Progenitor cell of endocrine pancreas (in vitro differentiated cells): ENCODE measurements around the gene PCNX4. TPM values are rescaled to one million over a fixed set of nuclear protein-coding genes. Genes with fewer than 3 reads are reported as not detected.

ENCODE experiments used
- DNase-seq: peaks from one replicate; pipeline ENCODE4 v3.0.0; 2021; ENCODE audit warnings: low spot score; ENCODE audit not compliant: unreplicated experiment
- H3K27ac Mint-ChIP-seq: 2 replicates; pipeline ENCODE4 v1.8.0; 2021; ENCODE audit warnings: mild to moderate bottlenecking, moderate library complexity, mixed read lengths
- H3K27me3 Mint-ChIP-seq: 2 replicates; pipeline ENCODE4 v1.8.0; 2021; ENCODE audit warnings: mixed read lengths
- H3K36me3 Mint-ChIP-seq: 2 replicates; pipeline ENCODE4 v1.8.0; 2022; ENCODE audit warnings: mixed read lengths; ENCODE audit not compliant: insufficient read depth
- H3K4me1 Mint-ChIP-seq: 2 replicates; pipeline ENCODE4 v1.8.0; 2021; ENCODE audit warnings: low read depth, mixed read lengths
- H3K4me3 Mint-ChIP-seq: 2 replicates; pipeline ENCODE4 v1.8.0; 2021; ENCODE audit warnings: low read depth, mild to moderate bottlenecking, moderate library complexity, mixed read lengths
- H3K9me3 Mint-ChIP-seq: 2 replicates; pipeline ENCODE4 v1.8.0; 2021; ENCODE audit warnings: low read depth, mixed read lengths
- CTCF ChIP-seq: fragments of 200-600 bp; sonication (generic); IDR thresholded peaks from one replicate; pipeline ENCODE4 v1.5.0; 2021; ENCODE audit warnings: antibody characterized with exemption, mild to moderate bottlenecking; ENCODE audit not compliant: unreplicated experiment
- total RNA-seq: library from RNA; stranded (reverse); gene quantifications from 2 replicates; pipeline ENCODE4 v1.2.1, GENCODE V29; 2021

The PCNX4 gene
- total RNA-seq, 1 donor from 2014 or later: 85.2 TPM

- H3K4me3 Mint-ChIP-seq: no peak overlapping the region
- H3K27ac Mint-ChIP-seq: no peak overlapping the region
- no peak for TF ChIP-seq CTCF
- no peak for DNase-seq
- H3K9me3 Mint-ChIP-seq: peaks cover 2% of the 10 kb centered on the region
- H3K4me1 Mint-ChIP-seq: peaks cover 9% of the 10 kb centered on the region
- H3K27me3 Mint-ChIP-seq: no peaks in the 10 kb centered on the region
- H3K36me3 Mint-ChIP-seq: peaks cover 11% of the 10 kb centered on the region
Measured at GRCh38 chr14:60101786-60102185, 10.1 kb downstream of the PCNX4 start.

DNA sequence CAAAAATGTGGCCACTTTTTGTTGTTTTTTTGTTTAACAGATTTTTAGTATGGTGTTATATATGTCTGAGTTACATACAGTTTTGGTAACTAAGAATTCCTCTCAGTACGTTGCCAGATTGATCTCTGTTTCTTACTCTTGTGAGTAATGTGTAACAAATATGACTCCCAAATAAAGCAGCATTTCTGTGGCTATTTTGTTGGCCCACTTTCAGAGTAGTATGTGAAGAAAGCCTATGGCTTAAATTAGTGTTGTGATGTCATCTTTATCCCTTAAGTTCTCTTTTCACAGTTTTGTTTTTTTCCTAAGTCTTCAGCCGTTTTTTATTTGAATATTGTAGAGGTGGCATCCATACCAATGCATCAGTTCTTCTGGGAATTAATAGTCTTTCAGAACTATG is 10.7 kb downstream of the PCNX4 start:
- DNase-seq: no peak
- H3K27ac Mint-ChIP-seq: no peak overlapping the region
- no peak for TF ChIP-seq CTCF
- H3K4me3 Mint-ChIP-seq: no peak overlapping the region
- H3K4me1 Mint-ChIP-seq: peaks cover 8% of the 10 kb centered on the region
- peaks cover 2% of the 10 kb centered on the region for H3K9me3 Mint-ChIP-seq
- H3K36me3 Mint-ChIP-seq: peaks cover 11% of the 10 kb centered on the region
- no peaks in the 10 kb centered on the region for H3K27me3 Mint-ChIP-seq

GRCh38 chr14:60106339-60106738 is 14.6 kb downstream of the PCNX4 start:
- Mint-ChIP-seq H3K36me3 (peaks cover 20% of the 10 kb centered on the region), H3K4me3 (no peak overlapping the region), H3K27ac (no peak overlapping the region), H3K4me1 (no peaks in the 10 kb centered on the region), H3K27me3 (no peaks in the 10 kb centered on the region), H3K9me3 (peaks cover 4% of the 10 kb centered on the region)
- TF ChIP-seq CTCF: no peak
- DNase-seq: no peak

GRCh38 chr14:60107477-60107876 is 15.8 kb downstream of the PCNX4 start:
- no peak for TF ChIP-seq CTCF
- Mint-ChIP-seq H3K27me3 (no peaks in the 10 kb centered on the region), H3K4me3 (no peak overlapping the region), H3K36me3 (peaks cover 24% of the 10 kb centered on the region), H3K9me3 (peaks cover 4% of the 10 kb centered on the region), H3K27ac (no peak overlapping the region), H3K4me1 (no peaks in the 10 kb centered on the region)
- no peak for DNase-seq

- Mint-ChIP-seq H3K4me3 (no peak overlapping the region), H3K27ac (no peak overlapping the region), H3K9me3 (peaks cover 4% of the 10 kb centered on the region), H3K4me1 (no peaks in the 10 kb centered on the region), H3K27me3 (no peaks in the 10 kb centered on the region), H3K36me3 (peaks cover 27% of the 10 kb centered on the region)
- DNase-seq: no peak
- no peak for TF ChIP-seq CTCF
Measured at GRCh38 chr14:60111732-60112131, 20.0 kb downstream of the PCNX4 start.
